Calu3 (cell line): ENCODE measurements around the gene WWOX. TPM values are rescaled to one million over a fixed set of nuclear protein-coding genes. Genes with fewer than 3 reads are reported as not detected.

Experiments
- BruUV-seq: library from RNA; stranded (reverse); fragments of 400-500 nt; replicated peaks from 2 replicates; lab custom pipeline; 2021; lab: Mats Ljungman, UMichigan
- CTCF ChIA-PET: fragments of 300-600 bp; sonication (Branson Sonifier 250); formaldehyde crosslinking; loops from one replicate; lab custom pipeline; 2022; ENCODE audit warnings: antibody characterized with exemption; lab: Charles Lee
- DNase-seq: peaks from one replicate; pipeline ENCODE4 v3.0.0; 2022
- H3K27ac Mint-ChIP-seq: one replicate; pipeline ENCODE4 v1.8.0; 2022; ENCODE audit warnings: mixed read lengths; ENCODE audit not compliant: unreplicated experiment
- H3K27me3 Mint-ChIP-seq: one replicate; pipeline ENCODE4 v1.8.0; 2022; ENCODE audit warnings: mixed read lengths; ENCODE audit not compliant: unreplicated experiment
- H3K36me3 Mint-ChIP-seq: one replicate; pipeline ENCODE4 v1.8.0; 2022; ENCODE audit warnings: mild to moderate bottlenecking, moderate library complexity, mixed read lengths; ENCODE audit not compliant: insufficient read depth, unreplicated experiment
- H3K4me1 Mint-ChIP-seq: one replicate; pipeline ENCODE4 v1.8.0; 2022; ENCODE audit warnings: mild to moderate bottlenecking, low read depth, mixed read lengths; ENCODE audit not compliant: unreplicated experiment
- H3K4me3 Mint-ChIP-seq: one replicate; pipeline ENCODE4 v1.8.0; 2022; ENCODE audit warnings: mild to moderate bottlenecking, low read depth, moderate library complexity, mixed read lengths; ENCODE audit not compliant: unreplicated experiment
- H3K9me3 Mint-ChIP-seq: one replicate; pipeline ENCODE4 v1.8.0; 2022; ENCODE audit warnings: low read depth, mixed read lengths; ENCODE audit not compliant: unreplicated experiment
- intact Hi-C: fragments of 100-400 bp; cut with micrococcal nuclease; formaldehyde crosslinking; loops from one replicate; pipeline ENCODE4 v1.10.0; 2022; ENCODE audit not compliant: unreplicated experiment
- total RNA-seq: library from RNA; stranded (reverse); gene quantifications from 2 replicates; pipeline ENCODE4 v1.2.3, GENCODE V29; 2022
- TF ChIP-seq, protein P1 (sequence below): fragments of 200-600 bp; IDR thresholded peaks from one replicate; pipeline ENCODE4 v1.8.0; 2022; ENCODE audit warnings: antibody characterized with exemption; ENCODE audit not compliant: unreplicated experiment

The WWOX gene
- total RNA-seq, 1 experiment from 2014 or later = 33.5 TPM

DNA sequence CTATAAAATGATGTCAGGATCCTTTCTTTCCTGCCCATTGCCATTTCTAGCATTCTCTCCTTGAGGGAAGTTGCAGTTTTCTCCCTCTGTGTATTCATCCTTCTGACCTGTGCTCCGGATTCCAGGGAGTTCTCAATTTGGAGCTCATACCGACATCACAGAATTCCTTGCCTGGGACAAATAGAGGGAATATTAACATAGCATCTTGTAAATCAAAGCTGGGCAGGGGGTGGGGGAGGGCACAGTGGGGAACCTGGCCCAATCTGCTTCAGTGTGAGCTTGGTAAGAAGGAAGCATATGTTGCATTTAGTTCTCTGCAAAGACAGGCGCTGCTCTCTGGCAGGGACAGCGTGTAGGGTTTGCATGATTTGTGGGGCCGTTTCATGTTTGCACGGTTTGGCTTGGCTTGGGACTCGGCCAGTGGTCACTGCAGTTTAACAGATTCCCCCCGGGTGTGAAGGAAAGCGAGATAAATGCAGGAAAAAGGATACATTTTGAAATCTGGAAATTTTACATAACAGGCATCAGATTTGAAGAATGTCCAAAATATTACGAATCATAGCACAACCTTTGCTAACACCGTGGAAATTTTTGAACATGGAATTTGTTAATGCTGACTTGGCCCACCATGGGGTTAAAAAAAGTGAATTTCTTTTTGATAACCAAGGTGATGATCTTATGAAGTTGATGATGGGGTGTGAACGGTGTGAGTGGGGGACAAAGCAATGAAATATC, 178.0 kb downstream of the WWOX start:
- Mint-ChIP-seq H3K4me1 (no peaks in the 10 kb centered on the region), H3K27ac (no peak overlapping the region), H3K4me3 (no peak overlapping the region), H3K9me3 (peaks cover 4% of the 10 kb centered on the region), H3K36me3 (no peaks in the 10 kb centered on the region), H3K27me3 (no peaks in the 10 kb centered on the region)
- no TSS peak for BruUV-seq
- DNase-seq = no peak
- intact Hi-C loops = no loop called here
- CTCF ChIA-PET = no interaction called here
- TF ChIP-seq, protein P1, sequence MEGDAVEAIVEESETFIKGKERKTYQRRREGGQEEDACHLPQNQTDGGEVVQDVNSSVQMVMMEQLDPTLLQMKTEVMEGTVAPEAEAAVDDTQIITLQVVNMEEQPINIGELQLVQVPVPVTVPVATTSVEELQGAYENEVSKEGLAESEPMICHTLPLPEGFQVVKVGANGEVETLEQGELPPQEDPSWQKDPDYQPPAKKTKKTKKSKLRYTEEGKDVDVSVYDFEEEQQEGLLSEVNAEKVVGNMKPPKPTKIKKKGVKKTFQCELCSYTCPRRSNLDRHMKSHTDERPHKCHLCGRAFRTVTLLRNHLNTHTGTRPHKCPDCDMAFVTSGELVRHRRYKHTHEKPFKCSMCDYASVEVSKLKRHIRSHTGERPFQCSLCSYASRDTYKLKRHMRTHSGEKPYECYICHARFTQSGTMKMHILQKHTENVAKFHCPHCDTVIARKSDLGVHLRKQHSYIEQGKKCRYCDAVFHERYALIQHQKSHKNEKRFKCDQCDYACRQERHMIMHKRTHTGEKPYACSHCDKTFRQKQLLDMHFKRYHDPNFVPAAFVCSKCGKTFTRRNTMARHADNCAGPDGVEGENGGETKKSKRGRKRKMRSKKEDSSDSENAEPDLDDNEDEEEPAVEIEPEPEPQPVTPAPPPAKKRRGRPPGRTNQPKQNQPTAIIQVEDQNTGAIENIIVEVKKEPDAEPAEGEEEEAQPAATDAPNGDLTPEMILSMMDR = no peak

DNA sequence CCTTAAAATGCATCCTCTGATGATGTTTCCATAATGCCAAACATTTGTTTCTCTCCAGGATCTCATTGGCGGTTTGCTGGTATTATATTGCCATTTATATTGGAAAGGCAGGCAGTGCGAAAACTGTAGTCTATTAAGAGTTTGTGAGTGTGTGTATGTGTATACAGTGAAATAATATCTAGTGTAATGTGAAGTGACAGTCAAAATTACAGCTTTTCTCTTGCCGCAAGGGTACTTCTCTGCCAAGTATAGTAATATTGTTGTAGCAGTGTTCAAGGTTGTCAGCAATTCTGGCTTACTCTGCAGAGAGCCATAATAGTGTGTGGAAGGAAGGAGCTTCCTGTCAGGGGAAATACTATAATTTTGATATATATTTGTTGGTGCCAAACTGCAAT, 178.6 kb downstream of the WWOX start:
- no peak for DNase-seq
- Mint-ChIP-seq H3K4me3 (no peak overlapping the region), H3K27me3 (no peaks in the 10 kb centered on the region), H3K4me1 (no peaks in the 10 kb centered on the region), H3K36me3 (no peaks in the 10 kb centered on the region), H3K27ac (no peak overlapping the region), H3K9me3 (peaks cover 4% of the 10 kb centered on the region)
- CTCF ChIA-PET = no interaction called here
- TF ChIP-seq, protein P1 = no peak
- intact Hi-C loops = no loop called here
- no TSS peak for BruUV-seq

DNA sequence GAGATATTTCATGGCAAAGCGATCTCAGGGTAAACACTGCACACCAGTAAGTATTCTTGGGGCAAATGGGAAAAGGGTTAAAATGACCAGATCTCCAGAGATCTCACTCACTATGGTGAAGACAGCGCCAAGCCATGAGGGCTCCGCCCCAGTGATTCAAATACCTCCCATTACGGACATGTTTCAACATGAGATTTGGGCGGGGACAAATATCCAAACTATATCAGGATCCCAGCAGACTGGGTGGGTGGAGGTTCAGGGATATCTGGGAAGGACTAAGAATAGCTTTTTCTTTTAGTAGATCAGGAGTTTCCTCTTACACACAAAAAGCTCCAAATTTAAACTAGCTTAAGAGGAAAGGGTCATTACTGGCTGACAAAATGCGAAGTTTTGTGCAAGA, 181.7 kb downstream of the WWOX start:
- TF ChIP-seq, protein P1 = no peak
- Mint-ChIP-seq H3K4me3 (no peak overlapping the region), H3K36me3 (no peaks in the 10 kb centered on the region), H3K9me3 (no peaks in the 10 kb centered on the region), H3K27me3 (no peaks in the 10 kb centered on the region), H3K4me1 (no peaks in the 10 kb centered on the region), H3K27ac (no peak overlapping the region)
- intact Hi-C loops = no loop called here
- CTCF ChIA-PET = no interaction called here
- no TSS peak for BruUV-seq
- DNase-seq = no peak

DNA sequence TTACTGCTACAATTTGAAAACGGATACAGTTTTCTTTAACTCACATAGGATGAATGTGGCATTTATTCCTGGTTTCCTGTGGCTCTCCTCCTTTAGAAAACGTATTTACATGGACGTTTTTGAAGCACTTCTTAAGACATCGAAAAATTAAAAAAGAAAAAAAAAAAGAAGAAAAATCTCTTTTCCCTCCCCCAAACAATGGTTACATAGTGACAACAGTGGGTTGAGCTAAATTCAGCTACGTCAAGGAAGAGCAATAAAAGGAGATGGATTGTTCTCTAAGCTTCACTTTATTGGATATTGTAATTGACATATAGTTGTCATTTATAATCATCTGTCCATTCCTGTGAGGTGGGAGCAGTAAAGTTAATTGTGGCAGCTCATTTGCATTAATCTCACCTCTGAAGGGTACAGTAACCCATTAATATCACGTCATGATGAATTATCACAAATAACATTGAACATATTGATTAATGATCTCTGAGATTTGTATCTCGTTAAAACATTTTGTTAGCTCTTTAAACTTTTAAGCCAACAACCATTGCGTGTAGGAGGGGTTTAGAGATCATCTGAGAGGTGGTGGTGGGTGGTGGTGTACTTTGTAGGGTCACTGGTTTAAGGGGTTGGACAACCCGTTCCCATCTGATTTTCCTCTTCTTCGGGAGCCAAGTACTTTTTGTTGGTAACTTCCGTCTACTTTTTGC, 184.2 kb downstream of the WWOX start:
- TF ChIP-seq, protein P1 = no peak
- Mint-ChIP-seq H3K9me3 (no peaks in the 10 kb centered on the region), H3K4me1 (no peaks in the 10 kb centered on the region), H3K27ac (no peak overlapping the region), H3K4me3 (no peak overlapping the region), H3K27me3 (no peaks in the 10 kb centered on the region), H3K36me3 (no peaks in the 10 kb centered on the region)
- CTCF ChIA-PET = interaction anchor here (0.6 kb wide), 1 partner anchor 198 kb away, joined by 3 read pairs; no protein-coding TSS in a partner anchor
- intact Hi-C loops = no loop called here
- no TSS peak for BruUV-seq
- DNase-seq = no peak
